Fibroblast of villous mesenchyme (primary cell): ENCODE results near the gene WDR74. TPM values are rescaled to one million over a fixed set of nuclear protein-coding genes. Genes with fewer than 3 reads are reported as not detected.

Experiments used
- DNase-seq: peaks from one replicate; pipeline ENCODE4 v3.0.0-alpha.2; 2010; ENCODE audit warnings: low read depth
- H3K4me3 ChIP-seq: 2 replicates; pipeline ENCODE4 v1.5.1; 2011; ENCODE audit warnings: low read depth, mild to moderate bottlenecking, low read length
- CTCF ChIP-seq: IDR thresholded peaks from 2 replicates; pipeline ENCODE4 v1.5.1; 2012; ENCODE audit warnings: low read depth, mild to moderate bottlenecking, low read length; ENCODE audit not compliant: insufficient read depth
- total RNA-seq: library from RNA; depleted of rRNA; stranded (reverse); fragments of >200 nt; gene quantifications from 2 replicates; pipeline ENCODE4 v1.2.3, GENCODE V29; 2012

Gene WDR74
- 36.1 and 39.7 TPM in 2 replicates for total RNA-seq

GRCh38 chr11:62839050-62839945, at the start of gene WDR74:
WDR74 (minus strand) TSS chr11:62839590; CDS start chr11:62839570, 20 bp downstream.
- DNase-seq, result peak; percentile 96
- H3K4me3 ChIP-seq, result peak within 1 kb of the TSS; percentile 95
- no peak for TF ChIP-seq CTCF

- no peak for TF ChIP-seq CTCF
- no peak overlapping the region for H3K4me3 ChIP-seq
- DNase-seq, result no peak
Measured at GRCh38 chr11:62889126-62889483, 49.7 kb upstream of the WDR74 start.

GRCh38 chr11:62888406-62888805, 49.0 kb upstream of the WDR74 start:
- no peak for DNase-seq
- H3K4me3 ChIP-seq, result no peak overlapping the region
- no peak for TF ChIP-seq CTCF

GRCh38 chr11:62885137-62885750, 45.9 kb upstream of the WDR74 start:
- no peak for TF ChIP-seq CTCF
- peak overlapping the region; percentile 40 for H3K4me3 ChIP-seq
- no peak for DNase-seq

GRCh38 chr11:62883673-62884072, 44.3 kb upstream of the WDR74 start:
- no peak for DNase-seq
- peak overlapping the region; percentile 93 for H3K4me3 ChIP-seq
- no peak for TF ChIP-seq CTCF

GRCh38 chr11:62882788-62883501, 43.6 kb upstream of the WDR74 start:
- DNase-seq, result no peak
- peak overlapping the region; percentile 93 for H3K4me3 ChIP-seq
- no peak for TF ChIP-seq CTCF
